B cell (primary cell): ENCODE data around the gene FOXN1. TPM values are rescaled to one million over a fixed set of nuclear protein-coding genes. Genes with fewer than 3 reads are reported as not detected.

Experiments
- ATAC-seq: fragments of 200-7000 bp; cut with Tn5 transposase; one replicate; pipeline ENCODE4 v1.10.0; 2021; ENCODE audit warnings: low read depth, mild to moderate bottlenecking, moderate number of reproducible peaks, moderate library complexity
- CTCF ChIA-PET: fragments of 350-600 bp; sonication (Branson Sonifier 250); formaldehyde crosslinking; loops from one replicate; lab custom pipeline; 2021; ENCODE audit warnings: antibody characterized with exemption, inconsistent platforms; lab: Charles Lee
- POLR2A ChIA-PET: fragments of 350-600 bp; sonication (Branson Sonifier 250); formaldehyde crosslinking; loops from one replicate; lab custom pipeline; 2021; ENCODE audit warnings: antibody characterized with exemption; lab: Charles Lee
- DNase-seq: peaks from one replicate; pipeline ENCODE4 v3.0.0; 2013
- H2AFZ ChIP-seq: 2 replicates; pipeline ENCODE4 v1.6.1; 2012; ENCODE audit warnings: mild to moderate bottlenecking, low read depth, low read length; ENCODE audit not compliant: insufficient read depth, poor library complexity, severe bottlenecking
- H3K27ac ChIP-seq, 2 donors: 1 replicate in 1 of 2; 2 replicates in 1 of 2; pipeline ENCODE4 v1.5.1; 2012 to 2013; ENCODE audit warnings: low read length in 2 of 2, mild to moderate bottlenecking in 2 of 2, moderate library complexity in 1 of 2
- H3K27me3 ChIP-seq, 4 experiments: fragments of 200-600 bp in 1 of 4; sonication (generic) in 1 of 4; replicated peaks in 1 of 4; 1 replicate in 2 of 4; 2 replicates in 2 of 4; pipeline versions ENCODE4 v1.6.1 to v1.7.0; 2013 to 2016; ENCODE audit warnings: low read length in 3 of 4, mild to moderate bottlenecking in 2 of 4, mixed read lengths in 1 of 4, moderate library complexity in 1 of 4; ENCODE audit not compliant: insufficient read depth in 4 of 4, control insufficient read depth in 3 of 4; ENCODE audit errors: control extremely low read depth in 1 of 4
- H3K36me3 ChIP-seq, 2 experiments: replicated peaks in 1 of 2; 1 replicate in 1 of 2; 2 replicates in 1 of 2; pipeline versions ENCODE4 v1.6.1 to v1.7.1; 2013; ENCODE audit warnings: low read length in 1 of 2; ENCODE audit not compliant: insufficient read depth in 2 of 2, control insufficient read depth in 1 of 2; ENCODE audit errors: control extremely low read depth in 1 of 2, extremely low read depth in 1 of 2
- H3K4me1 ChIP-seq, 2 donors: fragments of 200-600 bp in 1 of 2; sonication (generic) in 1 of 2; 1 replicate in 1 of 2; 2 replicates in 1 of 2; pipeline versions ENCODE4 v1.5.1 to v1.6.1; 2013 to 2017; ENCODE audit warnings: low read length in 2 of 2; ENCODE audit not compliant: control insufficient read depth in 2 of 2, insufficient read depth in 2 of 2
- H3K4me2 ChIP-seq: replicated peaks from 2 replicates; pipeline ENCODE3; 2012; ENCODE audit warnings: mild to moderate bottlenecking, low read depth, low read length; ENCODE audit not compliant: poor library complexity, severe bottlenecking
- H3K4me3 ChIP-seq, 5 experiments: fragments of 200-600 bp in 1 of 5; sonication (generic) in 1 of 5; 1 replicate in 3 of 5; 2 replicates in 2 of 5; pipeline versions ENCODE4 v1.5.1 to v1.7.0; 2011 to 2016; ENCODE audit warnings: low read length in 4 of 5, mild to moderate bottlenecking in 4 of 5, low read depth in 2 of 5, control low read depth in 1 of 5, moderate library complexity in 1 of 5; ENCODE audit not compliant: insufficient read depth in 1 of 5; ENCODE audit errors: control extremely low read depth in 1 of 5, extremely low read depth in 1 of 5
- H3K79me2 ChIP-seq: fragments of 200-600 bp; sonication (generic); one replicate; pipeline ENCODE4 v1.6.0; 2016; ENCODE audit warnings: low read length; ENCODE audit not compliant: control insufficient read depth, insufficient read depth
- H3K9ac ChIP-seq: fragments of 200-600 bp; sonication (generic); 2 replicates; pipeline ENCODE4 v1.6.1; 2017; ENCODE audit warnings: mild to moderate bottlenecking, low read length, moderate library complexity
- H3K9me3 ChIP-seq, 3 donors: one replicate each; pipeline versions ENCODE4 v1.6.1 to v1.7.1; 2013; ENCODE audit warnings: low read length in 2 of 3; ENCODE audit not compliant: control insufficient read depth in 2 of 3, insufficient read depth in 1 of 3; ENCODE audit errors: control extremely low read depth in 1 of 3
- H4K20me1 ChIP-seq: 2 replicates; pipeline ENCODE4 v1.6.0; 2012; ENCODE audit warnings: mild to moderate bottlenecking, low read length; ENCODE audit not compliant: insufficient read depth, control insufficient read depth, poor library complexity, severe bottlenecking
- H3K27ac Mint-ChIP-seq: one replicate; pipeline ENCODE4 v1.8.0; 2021; ENCODE audit warnings: mixed read lengths
- H3K27me3 Mint-ChIP-seq: one replicate; pipeline ENCODE4 v1.8.0; 2021; ENCODE audit warnings: mixed read lengths
- H3K4me1 Mint-ChIP-seq: one replicate; pipeline ENCODE4 v1.8.0; 2021; ENCODE audit warnings: mixed read lengths
- H3K4me3 Mint-ChIP-seq: one replicate; pipeline ENCODE4 v1.8.0; 2021; ENCODE audit warnings: mixed read lengths
- H3K9me3 Mint-ChIP-seq: one replicate; pipeline ENCODE4 v1.8.0; 2022; ENCODE audit warnings: mixed read lengths; ENCODE audit not compliant: insufficient read depth
- EZH2 ChIP-seq: IDR thresholded peaks from 2 replicates; pipeline ENCODE4 v1.6.1; 2012; ENCODE audit warnings: borderline replicate concordance, low read depth, mild to moderate bottlenecking, moderate library complexity, low read length; ENCODE audit not compliant: insufficient read depth, poor library complexity, severe bottlenecking
- WGBS: methylation state at CpG from one replicate; pipeline ENCODE4 v1.1.5; 2013; ENCODE audit warnings: missing lambda C conversion rate; ENCODE audit not compliant: insufficient coverage; 5-methylcytosine and 5-hydroxymethylcytosine counted together
- intact Hi-C: fragments of 100-400 bp; cut with micrococcal nuclease; formaldehyde crosslinking; loops from one replicate; pipeline ENCODE4 v1.10.0; 2022
- polyA plus RNA-seq: library from polyadenylated mRNA; depleted of rRNA; stranded (reverse); fragments of >200 nt; gene quantifications from 2 replicates; pipeline ENCODE4 v1.2.3, GENCODE V29; 2012
- total RNA-seq, 2 donors: library from RNA; stranded (reverse); fragments of 120-200 nt in 1 of 2; gene quantifications; 1 replicate in 1 of 2; 2 replicates in 1 of 2; pipeline versions ENCODE4 v1.2.3 to v1.2.4, GENCODE V29; 2013 to 2022
- TF ChIP-seq, protein P1 (sequence below): fragments of 200-600 bp; IDR thresholded peaks from one replicate; pipeline ENCODE4 v1.8.0; 2022; ENCODE audit warnings: antibody characterized with exemption, mild to moderate bottlenecking

The FOXN1 gene
- total and polyA plus RNA-seq, 2 donors (not counting 1 experiment from before 2014, with no cell fraction given): not detected

DNA sequence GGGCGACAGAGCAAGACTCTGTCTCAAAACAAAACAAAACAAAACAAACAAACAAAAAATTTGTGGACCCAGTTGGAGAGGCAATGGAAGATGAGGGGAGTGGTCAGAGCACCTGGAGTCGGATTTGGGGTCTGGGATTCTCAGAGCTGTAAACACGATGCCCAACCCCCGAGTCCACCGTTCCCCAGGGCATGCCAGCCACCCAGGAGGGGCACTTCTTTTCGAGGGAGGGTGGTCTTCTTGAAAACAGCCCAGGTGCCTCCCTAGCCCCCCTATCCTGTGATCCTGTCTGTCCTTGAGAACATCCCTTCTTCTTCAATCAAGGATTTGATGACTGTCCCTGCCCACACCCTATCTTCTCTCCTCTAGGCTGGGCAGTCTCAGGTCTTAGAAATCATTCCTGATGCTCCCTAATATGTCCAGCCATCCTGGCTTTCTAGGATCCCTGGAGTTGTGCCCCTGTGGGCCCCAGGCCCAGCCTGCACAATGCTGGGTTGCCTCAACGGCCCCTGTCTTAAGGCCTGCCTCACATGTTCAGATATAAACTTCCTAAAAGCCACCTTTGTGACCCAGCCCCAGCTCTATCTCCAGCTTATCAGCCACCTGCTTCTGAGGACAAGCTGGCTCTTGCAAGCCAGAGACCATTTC, 35.8 kb upstream of the FOXN1 start:
- DNase-seq: no peak
- ChIA-PET POLR2A (no interaction called here), CTCF (no interaction called here)

DNA sequence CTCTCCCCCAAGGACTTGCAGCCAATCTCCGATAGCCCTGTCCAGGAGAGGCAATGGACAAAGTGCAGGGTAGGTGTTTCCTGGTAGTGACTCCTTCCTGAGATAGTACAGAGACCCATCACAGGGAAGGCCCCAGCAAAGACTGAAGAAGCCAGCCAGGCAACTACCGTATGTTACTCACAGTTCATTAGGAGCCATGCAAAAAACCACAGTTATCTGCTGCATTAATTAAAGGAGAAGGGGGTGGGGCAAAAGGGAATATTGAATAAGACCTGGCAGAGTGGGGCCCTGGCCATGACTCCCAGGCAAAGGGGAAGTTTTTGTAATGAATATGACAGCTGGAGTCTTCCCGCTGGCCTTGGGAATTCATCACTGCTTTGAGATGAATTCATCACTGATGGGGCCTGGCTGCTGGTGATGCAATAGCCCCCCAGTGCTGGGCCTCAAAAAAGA, 35.2 kb upstream of the FOXN1 start:
- H3K9ac ChIP-seq: no peak overlapping the region
- no peaks in the 10 kb centered on the region for H3K9me3 ChIP-seq
- no peaks in the 10 kb centered on the region for H3K36me3 ChIP-seq
- Mint-ChIP-seq H3K27me3 (peaks cover 25% of the 10 kb centered on the region), H3K27ac (no peak overlapping the region), H3K4me3 (no peak overlapping the region), H3K4me1 (no peaks in the 10 kb centered on the region), H3K9me3 (no peaks in the 10 kb centered on the region)
- 100% methylated on average over 1 of the region's 3 CpGs for WGBS
- no peak overlapping the region for H3K4me3 ChIP-seq
- ChIA-PET POLR2A (no interaction called here), CTCF (no interaction called here)
- ATAC-seq (no peak), DNase-seq (no peak)
- no peaks in the 10 kb centered on the region for H3K4me1 ChIP-seq
- no peak overlapping the region for H3K4me2 ChIP-seq
- H2AFZ ChIP-seq: no peak overlapping the region
- no peaks in the 10 kb centered on the region for H3K79me2 ChIP-seq
- H4K20me1 ChIP-seq: no peaks in the 10 kb centered on the region
- no peak overlapping the region for H3K27ac ChIP-seq
- TF ChIP-seq, protein P1, sequence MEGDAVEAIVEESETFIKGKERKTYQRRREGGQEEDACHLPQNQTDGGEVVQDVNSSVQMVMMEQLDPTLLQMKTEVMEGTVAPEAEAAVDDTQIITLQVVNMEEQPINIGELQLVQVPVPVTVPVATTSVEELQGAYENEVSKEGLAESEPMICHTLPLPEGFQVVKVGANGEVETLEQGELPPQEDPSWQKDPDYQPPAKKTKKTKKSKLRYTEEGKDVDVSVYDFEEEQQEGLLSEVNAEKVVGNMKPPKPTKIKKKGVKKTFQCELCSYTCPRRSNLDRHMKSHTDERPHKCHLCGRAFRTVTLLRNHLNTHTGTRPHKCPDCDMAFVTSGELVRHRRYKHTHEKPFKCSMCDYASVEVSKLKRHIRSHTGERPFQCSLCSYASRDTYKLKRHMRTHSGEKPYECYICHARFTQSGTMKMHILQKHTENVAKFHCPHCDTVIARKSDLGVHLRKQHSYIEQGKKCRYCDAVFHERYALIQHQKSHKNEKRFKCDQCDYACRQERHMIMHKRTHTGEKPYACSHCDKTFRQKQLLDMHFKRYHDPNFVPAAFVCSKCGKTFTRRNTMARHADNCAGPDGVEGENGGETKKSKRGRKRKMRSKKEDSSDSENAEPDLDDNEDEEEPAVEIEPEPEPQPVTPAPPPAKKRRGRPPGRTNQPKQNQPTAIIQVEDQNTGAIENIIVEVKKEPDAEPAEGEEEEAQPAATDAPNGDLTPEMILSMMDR: no peak
- no peak for TF ChIP-seq EZH2
- no peaks in the 10 kb centered on the region for H3K27me3 ChIP-seq
- intact Hi-C loops: no loop called here

More for the DNA sequence above, 35.8 kb upstream of the FOXN1 start:
- no peaks in the 10 kb centered on the region for H3K4me1 Mint-ChIP-seq
- WGBS: 92% methylated on average over 6 of the region's 7 CpGs
- no peaks in the 10 kb centered on the region for H3K36me3 ChIP-seq
- no peak overlapping the region for H3K27ac ChIP-seq
- H4K20me1 ChIP-seq: no peaks in the 10 kb centered on the region
- H2AFZ ChIP-seq: no peak overlapping the region
- no peak for TF ChIP-seq EZH2
- TF ChIP-seq, protein P1: no peak
- no peaks in the 10 kb centered on the region for H3K9me3 Mint-ChIP-seq
- no peak overlapping the region for H3K4me2 ChIP-seq
- H3K4me3 ChIP-seq: no peak overlapping the region
- no peaks in the 10 kb centered on the region for H3K4me1 ChIP-seq
- no peaks in the 10 kb centered on the region for H3K27me3 ChIP-seq
- ATAC-seq: no peak
- intact Hi-C loops: no loop called here
- H3K27me3 Mint-ChIP-seq: peaks cover 27% of the 10 kb centered on the region
- H3K9ac ChIP-seq: no peak overlapping the region
- no peaks in the 10 kb centered on the region for H3K79me2 ChIP-seq
- H3K27ac Mint-ChIP-seq: no peak overlapping the region
- no peaks in the 10 kb centered on the region for H3K9me3 ChIP-seq
- no peak overlapping the region for H3K4me3 Mint-ChIP-seq
